Mesenchymal stem cell (in vitro differentiated cells and primary cell): ENCODE measurements around the gene YIPF1.

Experiments used
- DNase-seq: peaks from one replicate; pipeline ENCODE4 v3.0.0-alpha.2; 2013
- H2AFZ ChIP-seq: one replicate; pipeline ENCODE4 v1.6.1; 2013; ENCODE audit warnings: low read depth, mild to moderate bottlenecking, control low read depth, inconsistent platforms, low read length, moderate library complexity
- H2AK5ac ChIP-seq: 2 replicates; pipeline ENCODE4 v1.6.1; 2013; ENCODE audit warnings: low read length, moderate library complexity, mild to moderate bottlenecking, inconsistent platforms; ENCODE audit not compliant: severe bottlenecking
- H2BK120ac ChIP-seq: one replicate; pipeline ENCODE4 v1.6.1; 2013; ENCODE audit warnings: low read depth, mild to moderate bottlenecking, inconsistent platforms, low read length, moderate library complexity
- H2BK12ac ChIP-seq, 2 experiments: one replicate each; pipeline ENCODE4 v1.6.1; 2013; ENCODE audit warnings: inconsistent platforms in 2 of 2, low read length in 2 of 2, mild to moderate bottlenecking in 2 of 2, moderate library complexity in 2 of 2, control low read depth in 1 of 2
- H2BK15ac ChIP-seq: one replicate; pipeline ENCODE4 v1.6.1; 2013; ENCODE audit warnings: mild to moderate bottlenecking, low read depth, inconsistent platforms; ENCODE audit not compliant: poor library complexity, severe bottlenecking
- H2BK5ac ChIP-seq: 2 replicates; pipeline ENCODE4 v1.6.1; 2013; ENCODE audit warnings: low read depth, mild to moderate bottlenecking, low read length, control low read depth, inconsistent platforms; ENCODE audit not compliant: poor library complexity, severe bottlenecking
- H3K14ac ChIP-seq, 2 experiments: one replicate each; pipeline ENCODE4 v1.6.1; 2013; ENCODE audit warnings: inconsistent platforms in 2 of 2, low read length in 2 of 2, control low read depth in 1 of 2, mild to moderate bottlenecking in 1 of 2, moderate library complexity in 1 of 2
- H3K18ac ChIP-seq, 2 experiments: one replicate each; pipeline ENCODE4 v1.6.1; 2013; ENCODE audit warnings: inconsistent platforms in 2 of 2, low read length in 2 of 2, control low read depth in 1 of 2, low read depth in 1 of 2, mild to moderate bottlenecking in 1 of 2
- H3K23ac ChIP-seq, 2 experiments: one replicate each; pipeline ENCODE4 v1.6.1; 2013; ENCODE audit warnings: inconsistent platforms in 2 of 2, low read length in 2 of 2, mild to moderate bottlenecking in 2 of 2, moderate library complexity in 2 of 2, control low read depth in 1 of 2
- H3K27ac ChIP-seq: 2 replicates; pipeline ENCODE4 v1.5.1; 2013; ENCODE audit warnings: mild to moderate bottlenecking, moderate library complexity, low read length, control low read depth, inconsistent platforms; ENCODE audit not compliant: poor library complexity, severe bottlenecking
- H3K27me3 ChIP-seq, 2 experiments: 2 replicates each; pipeline versions ENCODE4 v1.6.1 to v1.7.0; 2013; ENCODE audit warnings: low read length in 2 of 2, mild to moderate bottlenecking in 2 of 2, moderate library complexity in 2 of 2, control low read depth in 1 of 2, inconsistent platforms in 1 of 2; ENCODE audit not compliant: control insufficient read depth in 1 of 2, insufficient read depth in 1 of 2
- H3K36me3 ChIP-seq, 2 experiments: 2 replicates each; pipeline versions ENCODE4 v1.6.1 to v1.7.0; 2013; ENCODE audit warnings: low read length in 2 of 2, control low read depth in 1 of 2, inconsistent platforms in 1 of 2, low read depth in 1 of 2, mild to moderate bottlenecking in 1 of 2; ENCODE audit not compliant: insufficient read depth in 2 of 2, control insufficient read depth in 1 of 2
- H3K4ac ChIP-seq, 2 experiments: one replicate each; pipeline ENCODE4 v1.6.1; 2013; ENCODE audit warnings: inconsistent platforms in 2 of 2, low read length in 2 of 2, mild to moderate bottlenecking in 2 of 2, moderate library complexity in 2 of 2, control low read depth in 1 of 2, low read depth in 1 of 2
- H3K4me1 ChIP-seq: 2 replicates; pipeline ENCODE4 v1.6.1; 2013; ENCODE audit warnings: low read depth, low read length, control low read depth; ENCODE audit not compliant: control insufficient read depth, insufficient read depth
- H3K4me2 ChIP-seq: 2 replicates; pipeline ENCODE4 v1.6.1; 2013; ENCODE audit warnings: low read length, mild to moderate bottlenecking, inconsistent platforms; ENCODE audit not compliant: poor library complexity, severe bottlenecking
- H3K4me3 ChIP-seq, 2 experiments: 2 replicates each; pipeline versions ENCODE4 v1.5.1 to v1.7.0; 2013; ENCODE audit warnings: low read length in 2 of 2, mild to moderate bottlenecking in 2 of 2, control low read depth in 1 of 2, low read depth in 1 of 2; ENCODE audit not compliant: insufficient read depth in 1 of 2
- H3K79me1 ChIP-seq: replicated peaks from 2 replicates; pipeline ENCODE4 v1.6.1; 2013; ENCODE audit warnings: mild to moderate bottlenecking, control low read depth, low read length, inconsistent platforms; ENCODE audit not compliant: poor library complexity, severe bottlenecking
- H3K9ac ChIP-seq: 2 replicates; pipeline ENCODE4 v1.7.0; 2013; ENCODE audit warnings: mild to moderate bottlenecking, low read length, moderate library complexity
- H3K9me3 ChIP-seq: 2 replicates; pipeline ENCODE4 v1.7.0; 2013; ENCODE audit warnings: mild to moderate bottlenecking, low read length; ENCODE audit not compliant: control insufficient read depth
- H4K8ac ChIP-seq: one replicate; pipeline ENCODE4 v1.6.1; 2013; ENCODE audit warnings: inconsistent platforms, mild to moderate bottlenecking, low read length, moderate library complexity
- H4K91ac ChIP-seq: one replicate; pipeline ENCODE4 v1.6.1; 2013; ENCODE audit warnings: mild to moderate bottlenecking, low read length, inconsistent platforms
- WGBS: methylation state at CpG from one replicate; pipeline ENCODE4 v1.1.7; 2013; ENCODE audit warnings: mixed read lengths; 5-methylcytosine and 5-hydroxymethylcytosine counted together

The YIPF1 gene

GRCh38 chr1:53810497-53810896, 79.1 kb downstream of the YIPF1 start:
- H3K4me3 ChIP-seq, result no peak overlapping the region
- H3K36me3 ChIP-seq, result peaks cover 7 to 21% of the 10 kb centered on the region in 2 experiments
- H3K79me1 ChIP-seq, result peaks cover 11% of the 10 kb centered on the region
- H3K4me1 ChIP-seq, result peaks cover 7% of the 10 kb centered on the region
- H2BK12ac ChIP-seq, result no peak overlapping the region
- H2AK5ac ChIP-seq, result no peak overlapping the region
- H3K9me3 ChIP-seq, result no peaks in the 10 kb centered on the region
- H2BK5ac ChIP-seq, result no peak overlapping the region
- H2BK120ac ChIP-seq, result no peak overlapping the region
- no peak overlapping the region for H3K4ac ChIP-seq
- DNase-seq, result no peak
- no peak overlapping the region for H4K91ac ChIP-seq
- H3K14ac ChIP-seq, result no peak overlapping the region
- no peaks in the 10 kb centered on the region for H3K27me3 ChIP-seq
- 100% methylated on average over 2 of the region's 2 CpGs for WGBS
- no peak overlapping the region for H3K27ac ChIP-seq
- no peak overlapping the region for H3K18ac ChIP-seq
- H4K8ac ChIP-seq, result no peak overlapping the region
- H2BK15ac ChIP-seq, result no peak overlapping the region
- no peak overlapping the region for H3K9ac ChIP-seq
- H2AFZ ChIP-seq, result no peak overlapping the region
- H3K4me2 ChIP-seq, result no peak overlapping the region
- no peak overlapping the region for H3K23ac ChIP-seq

GRCh38 chr1:53810007-53810406, 79.6 kb downstream of the YIPF1 start:
- 91% methylated on average over 5 of the region's 5 CpGs for WGBS
- Histone ChIP-seq H3K4me1 (peaks cover 10% of the 10 kb centered on the region), H3K36me3 (peaks cover 7 to 21% of the 10 kb centered on the region in 2 experiments), H3K4me2 (no peak overlapping the region), H3K23ac (no peak overlapping the region), H3K4ac (no peak overlapping the region), H2BK15ac (no peak overlapping the region), H2AFZ (no peak overlapping the region), H3K4me3 (no peak overlapping the region), H3K14ac (no peak overlapping the region), H3K9me3 (no peaks in the 10 kb centered on the region), H3K79me1 (peaks cover 11% of the 10 kb centered on the region), H3K27me3 (no peaks in the 10 kb centered on the region), H2BK120ac (no peak overlapping the region), H3K18ac (no peak overlapping the region), H4K91ac (no peak overlapping the region), H2AK5ac (no peak overlapping the region), H3K27ac (no peak overlapping the region), H2BK12ac (no peak overlapping the region), H4K8ac (no peak overlapping the region), H2BK5ac (no peak overlapping the region), H3K9ac (no peak overlapping the region)
- no peak for DNase-seq

- peaks cover 10 to 26% of the 10 kb centered on the region in 2 experiments for H3K36me3 ChIP-seq
- WGBS, result 72% methylated on average over 4 of the region's 5 CpGs
- no peak overlapping the region for H2BK120ac ChIP-seq
Measured at GRCh38 chr1:53807916-53808315, 81.7 kb downstream of the YIPF1 start.

GRCh38 chr1:53804791-53805505, 84.6 kb downstream of the YIPF1 start:
- Histone ChIP-seq H3K14ac (no peak overlapping the region), H2BK15ac (no peak overlapping the region), H3K23ac (no peak overlapping the region), H4K8ac (no peak overlapping the region), H2AFZ (no peak overlapping the region), H3K36me3 (peaks cover 6 to 41% of the 10 kb centered on the region in 2 experiments), H2BK5ac (no peak overlapping the region), H3K4me1 (peaks cover 3% of the 10 kb centered on the region), H3K9ac (no peak overlapping the region), H3K27ac (no peak overlapping the region), H2AK5ac (no peak overlapping the region), H2BK120ac (no peak overlapping the region), H3K27me3 (no peaks in the 10 kb centered on the region), H2BK12ac (no peak overlapping the region), H3K4me2 (no peak overlapping the region), H3K4me3 (no peak overlapping the region), H3K18ac (no peak overlapping the region), H3K9me3 (no peaks in the 10 kb centered on the region), H4K91ac (no peak overlapping the region), H3K79me1 (peaks cover 4% of the 10 kb centered on the region), H3K4ac (no peak overlapping the region)
- DNase-seq, result peak; percentile 25
- 100% methylated on average over 1 of the region's 3 CpGs for WGBS

More at GRCh38 chr1:53807916-53808315, 81.7 kb downstream of the YIPF1 start:
- H3K79me1 ChIP-seq, result peaks cover 15% of the 10 kb centered on the region
- H3K18ac ChIP-seq, result no peak overlapping the region
- DNase-seq, result peak; percentile 51
- no peak overlapping the region for H2AK5ac ChIP-seq
- H2AFZ ChIP-seq, result no peak overlapping the region
- H3K9me3 ChIP-seq, result no peaks in the 10 kb centered on the region
- no peak overlapping the region for H4K91ac ChIP-seq
- no peak overlapping the region for H3K4me2 ChIP-seq
- no peak overlapping the region for H3K4ac ChIP-seq
- no peak overlapping the region for H2BK5ac ChIP-seq
- no peak overlapping the region for H3K27ac ChIP-seq
- no peak overlapping the region for H4K8ac ChIP-seq
- no peak overlapping the region for H2BK15ac ChIP-seq
- H3K4me1 ChIP-seq, result peaks cover 10% of the 10 kb centered on the region
- H3K23ac ChIP-seq, result no peak overlapping the region
- no peak overlapping the region for H3K14ac ChIP-seq
- H3K27me3 ChIP-seq, result no peaks in the 10 kb centered on the region
- no peak overlapping the region for H2BK12ac ChIP-seq
- H3K4me3 ChIP-seq, result no peak overlapping the region
- H3K9ac ChIP-seq, result no peak overlapping the region
